CD4-positive, alpha-beta T cell treated with Interleukin-6 at 100 ng/mL for 8 hours (primary cell): ENCODE data around the gene FARS2.

Experiments
- DNase-seq: peaks from one replicate; pipeline ENCODE4 v3.0.0-alpha.2; 2020; ENCODE audit warnings: mixed read lengths, low spot score

Gene FARS2

GRCh38 chr6:5249451-5250122 is 11.7 kb upstream of the FARS2 start:
- no peak for DNase-seq

- no peak for DNase-seq
Measured at GRCh38 chr6:5250451-5250850, 10.9 kb upstream of the FARS2 start.

GRCh38 chr6:5250911-5251310 is 10.4 kb upstream of the FARS2 start:
- no peak for DNase-seq

GRCh38 chr6:5256952-5257351 is 4.4 kb upstream of the FARS2 start:
- DNase-seq, result no peak

- no peak for DNase-seq
Measured at GRCh38 chr6:5257400-5257799, 3.9 kb upstream of the FARS2 start.

- no peak for DNase-seq
Measured at GRCh38 chr6:5259428-5259827, 1.9 kb upstream of the FARS2 start.

GRCh38 chr6:5260111-5260620 is 1.1 kb upstream of the FARS2 start:
- peak; percentile 67 for DNase-seq

- DNase-seq, result no peak
Measured at GRCh38 chr6:5261545-5262109, 314 bp downstream of the FARS2 start.

- no peak for DNase-seq
Measured at GRCh38 chr6:5266423-5266822, 5.1 kb downstream of the FARS2 start.

GRCh38 chr6:5270093-5270680 is 8.9 kb downstream of the FARS2 start:
- no peak for DNase-seq

GRCh38 chr6:5271926-5272325 is 10.6 kb downstream of the FARS2 start:
- no peak for DNase-seq

GRCh38 chr6:5274231-5274630 is 12.9 kb downstream of the FARS2 start:
- DNase-seq, result no peak

- DNase-seq, result no peak
Measured at GRCh38 chr6:5275497-5275896, 14.2 kb downstream of the FARS2 start.

GRCh38 chr6:5276581-5276980 is 15.3 kb downstream of the FARS2 start:
- no peak for DNase-seq

GRCh38 chr6:5277589-5277988 is 16.3 kb downstream of the FARS2 start:
- DNase-seq, result no peak

GRCh38 chr6:5278047-5278446 is 16.7 kb downstream of the FARS2 start:
- DNase-seq, result no peak

GRCh38 chr6:5278565-5279120 is 17.3 kb downstream of the FARS2 start:
- DNase-seq, result no peak

- no peak for DNase-seq
Measured at GRCh38 chr6:5279891-5280338, 18.6 kb downstream of the FARS2 start.

- DNase-seq, result no peak
Measured at GRCh38 chr6:5280920-5281319, 19.6 kb downstream of the FARS2 start.

- no peak for DNase-seq
Measured at GRCh38 chr6:5282191-5282623, 20.9 kb downstream of the FARS2 start.

- no peak for DNase-seq
Measured at GRCh38 chr6:5285081-5285480, 23.8 kb downstream of the FARS2 start.

- DNase-seq, result no peak
Measured at GRCh38 chr6:5285526-5285925, 24.2 kb downstream of the FARS2 start.

GRCh38 chr6:5286780-5287179 is 25.5 kb downstream of the FARS2 start:
- no peak for DNase-seq
